ENCODE results near the gene ZNF385B.

The ZNF385B gene

DNA sequence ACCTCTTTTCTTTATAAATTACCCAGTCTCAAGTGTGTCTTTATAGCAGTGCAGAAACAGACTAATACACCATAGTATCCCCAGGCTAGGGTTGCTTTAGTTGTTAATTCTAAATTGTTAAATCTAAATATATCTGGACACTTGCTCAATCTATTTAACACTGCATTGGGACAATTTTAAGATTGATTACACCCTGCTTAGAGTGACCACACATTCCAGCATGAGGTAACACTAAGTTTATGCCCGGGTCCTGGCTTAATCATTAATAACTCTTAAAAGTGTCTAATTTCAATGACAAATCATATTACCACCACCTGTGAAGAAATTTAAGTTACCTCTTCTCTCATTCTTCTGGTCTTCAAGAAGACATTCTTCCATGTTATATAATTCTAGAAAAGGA lies 131.4 kb downstream of the ZNF385B start:
- DNase-seq, result no peak

DNA sequence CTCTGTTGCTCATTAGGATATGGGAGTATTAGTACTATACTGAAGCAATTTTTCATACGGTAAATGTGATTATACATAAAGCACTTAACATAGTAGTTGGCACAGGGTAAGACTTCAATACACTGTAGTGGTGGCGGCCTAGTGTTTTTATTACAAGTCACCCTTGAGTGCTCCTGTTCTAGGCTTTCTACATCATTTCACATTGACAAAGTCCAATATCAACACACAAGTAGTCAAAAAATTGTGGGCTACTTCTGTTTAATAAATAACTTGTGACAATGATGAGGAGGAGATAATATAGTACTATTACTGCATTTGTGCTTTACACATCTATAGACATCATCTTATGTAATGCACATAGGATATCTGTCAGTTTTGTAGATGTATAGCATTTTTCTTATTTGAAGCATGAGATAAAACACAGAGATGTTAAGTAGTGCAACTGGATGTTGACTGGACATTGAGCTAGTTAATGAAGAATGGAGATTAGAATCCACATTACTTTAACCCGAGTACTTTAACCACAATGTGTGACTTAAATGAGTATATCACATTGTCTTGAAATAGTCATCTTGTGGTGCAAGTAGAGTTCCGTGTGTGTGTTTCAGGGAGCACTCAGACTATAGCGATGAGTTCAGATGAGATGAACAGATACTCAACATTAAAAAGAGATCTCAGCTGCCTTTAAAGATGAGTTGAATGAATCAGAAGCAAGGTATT lies 134.8 kb downstream of the ZNF385B start:
- no peak for DNase-seq

GRCh38 chr2:179724403-179724802 lies 137.0 kb downstream of the ZNF385B start:
- no peak for DNase-seq

- DNase-seq, result no peak
These were observed 141.1 kb downstream of the ZNF385B start for GRCh38 chr2:179720173-179720772.

DNA sequence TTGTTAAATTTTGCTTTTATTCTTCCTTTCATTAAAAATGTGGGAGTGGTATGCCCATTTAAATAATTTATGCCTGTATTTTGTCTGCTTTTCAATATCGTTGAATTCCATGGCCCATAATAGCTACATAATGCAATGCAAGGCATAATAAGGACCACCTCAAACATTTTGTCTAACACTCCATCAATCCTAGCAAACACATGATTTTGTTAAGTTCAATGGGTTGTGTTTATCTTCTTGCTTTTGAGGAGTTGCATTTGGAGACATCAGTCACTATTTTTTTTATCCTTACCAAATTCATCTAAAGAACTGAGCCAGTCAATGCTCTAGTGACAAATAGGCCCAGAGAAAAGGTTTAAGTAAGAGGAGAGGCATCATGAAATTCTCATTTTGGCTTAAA lies 145.5 kb downstream of the ZNF385B start:
- DNase-seq, result no peak

- no peak for DNase-seq
These were observed 146.2 kb downstream of the ZNF385B start for GRCh38 chr2:179715196-179715595.

GRCh38 chr2:179712825-179713224 lies 148.6 kb downstream of the ZNF385B start:
- no peak for DNase-seq

DNA sequence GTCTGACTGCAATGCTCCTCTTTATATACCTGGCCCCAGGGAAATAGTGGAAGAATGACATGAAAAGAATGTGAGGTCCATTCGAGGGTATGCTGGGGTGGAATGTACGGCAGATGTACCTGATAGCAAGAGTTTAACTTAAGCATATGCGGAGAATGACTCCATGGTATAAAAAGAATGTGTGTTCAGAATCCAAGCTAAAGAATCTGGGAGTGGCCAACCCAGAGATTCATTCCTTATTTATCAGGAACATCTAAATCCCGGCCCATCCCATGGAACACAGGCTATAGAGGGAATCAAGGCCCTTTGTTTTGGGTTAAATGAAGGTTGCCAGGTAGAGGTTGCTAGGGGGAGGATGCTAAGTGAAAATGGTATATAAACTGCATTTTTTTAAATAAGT lies 150.0 kb downstream of the ZNF385B start:
- no peak for DNase-seq

GRCh38 chr2:179703702-179704101 lies 157.7 kb downstream of the ZNF385B start:
- DNase-seq, result no peak

- no peak for DNase-seq
These were observed 158.5 kb downstream of the ZNF385B start for GRCh38 chr2:179702912-179703311.

DNA sequence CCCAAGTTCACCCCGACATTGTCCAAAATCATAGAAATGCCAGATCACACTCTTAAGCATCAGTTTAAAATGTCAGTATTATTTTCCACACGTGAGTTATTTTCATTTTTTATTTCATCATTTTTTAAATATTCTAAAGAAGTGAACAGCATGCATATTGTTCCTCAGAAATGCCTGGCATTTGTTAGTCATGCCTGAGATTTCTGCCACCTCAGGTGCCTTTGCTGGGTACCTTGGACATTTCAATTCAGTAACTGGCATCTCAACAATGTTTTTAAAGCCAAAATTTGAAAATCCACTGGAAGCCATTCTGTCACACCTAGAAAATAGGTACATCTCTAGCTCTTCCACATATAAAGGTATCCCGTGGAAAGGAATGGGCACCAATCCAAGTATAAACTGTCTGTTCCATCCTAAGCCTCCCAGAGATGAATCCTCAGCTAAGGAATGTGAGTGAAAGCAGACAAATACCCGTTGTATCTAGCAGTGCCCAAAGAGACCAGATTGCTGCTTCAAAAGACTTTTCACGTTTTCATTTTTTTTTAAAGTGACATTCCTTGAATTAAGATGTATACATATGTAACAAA lies 159.8 kb downstream of the ZNF385B start:
- DNase-seq, result no peak

GRCh38 chr2:179695486-179695885 lies 165.9 kb downstream of the ZNF385B start:
- DNase-seq, result no peak

DNA sequence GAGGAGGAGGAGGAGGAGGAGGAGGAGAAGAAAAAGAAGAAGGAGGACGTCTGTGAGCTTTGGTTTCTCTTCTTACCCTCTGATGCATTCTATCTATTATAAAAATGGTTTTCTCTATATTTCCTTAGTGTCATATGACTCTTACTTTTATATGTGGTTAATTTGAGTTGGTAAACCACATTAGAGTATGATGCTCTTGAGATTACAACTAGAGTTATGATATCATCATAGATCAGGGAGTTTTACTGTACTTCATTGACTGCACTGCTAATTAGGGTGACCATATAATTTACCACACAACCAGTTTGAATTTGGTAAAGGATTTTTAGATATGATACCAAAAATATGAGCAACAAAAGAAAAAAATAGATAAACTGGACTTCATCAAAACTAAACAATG lies 166.4 kb downstream of the ZNF385B start:
- no peak for DNase-seq

DNA sequence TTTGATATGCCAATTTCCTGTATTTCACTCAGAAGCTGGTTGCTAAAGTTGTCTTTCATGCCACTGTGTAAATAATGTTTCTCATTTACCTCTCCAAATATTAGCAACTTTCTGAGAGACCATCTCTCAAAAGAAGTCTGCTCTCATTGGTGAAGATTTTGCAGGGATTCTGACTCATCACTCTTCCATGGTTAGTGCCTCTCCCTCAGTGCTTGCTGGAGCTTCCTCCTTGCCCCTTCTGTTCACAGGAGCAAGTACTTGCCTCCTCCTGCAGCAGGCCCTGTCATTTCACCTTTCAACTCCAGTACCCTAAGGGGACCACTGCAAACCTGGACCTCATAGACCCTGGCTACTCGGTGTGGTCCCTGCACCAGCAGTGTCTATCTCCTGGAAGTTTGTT lies 168.8 kb downstream of the ZNF385B start:
- no peak for DNase-seq

DNA sequence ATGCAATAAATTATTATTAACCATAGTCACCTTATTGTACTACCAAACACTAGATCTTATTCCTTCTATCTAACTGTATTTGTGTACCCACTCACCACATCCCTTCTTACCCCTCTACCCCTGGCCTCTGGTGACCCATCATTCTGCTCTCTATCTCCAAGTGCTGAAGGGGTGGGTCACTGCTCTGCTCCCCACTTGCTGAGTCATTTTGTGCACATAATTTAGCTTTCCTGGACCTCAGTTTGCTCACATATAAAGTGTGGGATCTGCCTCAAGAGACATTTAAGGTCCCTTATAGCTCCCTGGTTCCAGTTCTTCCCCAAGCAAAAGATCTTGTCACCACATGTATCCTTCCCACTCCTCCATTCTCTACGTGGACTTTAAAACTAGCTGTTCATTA lies 169.4 kb downstream of the ZNF385B start:
- no peak for DNase-seq

DNA sequence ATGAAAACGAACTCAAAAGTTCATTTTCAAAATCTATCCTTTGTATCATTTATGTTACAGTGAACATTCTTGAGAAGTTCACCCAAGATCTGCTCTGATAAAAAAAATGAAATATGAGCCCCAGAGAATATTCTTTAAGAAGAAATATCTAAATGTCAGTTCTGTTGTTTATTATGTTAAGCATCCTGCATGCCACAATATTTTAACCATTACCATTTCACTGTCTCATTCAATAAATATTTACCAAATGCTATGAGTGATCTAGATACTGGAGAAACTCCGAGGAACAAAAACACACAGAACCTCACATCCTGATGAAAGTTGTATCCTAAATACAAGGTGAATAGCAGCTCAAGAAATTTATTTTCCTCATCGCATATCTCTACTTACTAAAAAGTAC lies 170.2 kb downstream of the ZNF385B start:
- DNase-seq, result no peak

- no peak for DNase-seq
These were observed 174.6 kb downstream of the ZNF385B start for GRCh38 chr2:179686718-179687342.

DNA sequence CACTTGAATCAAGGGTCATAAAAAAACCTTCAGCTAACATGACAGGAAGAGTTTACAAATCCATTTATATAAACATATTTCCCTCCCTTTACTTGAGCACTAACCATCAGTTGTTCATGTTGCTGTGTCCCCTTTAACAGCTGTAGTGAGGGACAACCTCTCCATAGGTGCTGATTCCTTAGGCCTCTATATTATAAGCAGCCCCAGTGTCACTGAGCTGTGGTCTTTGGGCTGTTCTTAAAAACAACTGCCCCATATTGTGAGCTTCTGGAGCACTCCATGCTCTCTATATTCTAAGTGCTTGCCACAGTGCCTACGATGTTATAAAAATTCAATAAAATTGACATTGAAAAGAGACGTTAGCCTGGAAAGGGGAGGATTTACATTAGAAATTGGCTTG lies 175.3 kb downstream of the ZNF385B start:
- DNase-seq, result no peak

- no peak for DNase-seq
These were observed 176.3 kb downstream of the ZNF385B start for GRCh38 chr2:179685146-179685545.

DNA sequence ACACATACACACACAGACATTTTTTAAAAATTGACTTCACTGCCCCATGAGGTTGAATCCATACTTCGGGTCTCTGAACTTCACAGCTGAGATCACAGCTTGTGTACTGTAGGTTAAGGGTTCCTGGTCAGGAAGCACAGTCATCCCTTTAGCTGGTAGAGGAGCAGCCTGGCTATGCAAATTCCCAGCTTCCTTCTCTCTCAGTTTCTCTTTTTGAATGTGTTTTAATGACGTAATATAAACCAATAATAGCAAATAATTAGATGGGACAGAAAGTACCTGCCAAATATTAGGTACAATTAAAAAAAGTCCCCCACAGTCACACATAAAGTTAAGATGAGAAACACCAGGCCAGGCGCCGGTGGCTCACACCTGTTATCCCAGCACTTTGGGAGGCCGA lies 178.7 kb downstream of the ZNF385B start:
- no peak for DNase-seq

GRCh38 chr2:179677746-179678505 lies 183.5 kb downstream of the ZNF385B start:
- DNase-seq, result no peak

DNA sequence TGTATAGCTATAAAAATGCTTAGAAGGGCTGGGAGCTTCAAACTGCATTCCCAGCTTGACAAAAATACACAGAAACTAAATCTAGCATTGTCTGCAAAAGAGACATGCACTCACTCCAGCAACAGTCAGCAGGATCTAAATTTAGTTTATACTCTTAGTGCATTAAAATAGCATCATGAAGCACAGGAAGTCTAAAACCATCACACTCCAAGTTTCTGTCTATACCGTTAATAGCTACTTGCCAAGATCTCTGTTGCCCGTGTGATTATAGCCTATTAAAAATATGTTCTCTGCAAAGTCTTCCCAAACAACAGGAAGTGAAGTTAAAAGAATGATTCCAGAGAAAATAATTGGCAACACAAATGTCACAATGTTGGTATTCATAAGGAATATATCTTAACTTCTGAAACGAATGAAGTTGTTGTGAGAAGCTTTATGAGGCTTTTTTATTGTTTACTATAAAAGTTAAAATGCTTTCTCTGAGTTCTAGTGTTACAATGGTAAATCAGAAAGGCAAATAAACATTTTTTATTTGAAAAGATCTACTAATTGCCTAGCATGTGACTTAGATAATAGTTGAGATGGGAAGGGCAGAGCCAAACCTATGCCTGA lies 184.2 kb downstream of the ZNF385B start:
- DNase-seq, result no peak

GRCh38 chr2:179675435-179675834 lies 186.0 kb downstream of the ZNF385B start:
- DNase-seq, result no peak

Data from activated CD8-positive, alpha-beta memory T cell treated with anti-CD3 and anti-CD28 coated beads, Interleukin-2, amount 50 U/mL, for 48 hours (primary cell).